Measurements from ENCODE around the gene ZNF438. TPM values are rescaled to one million over a fixed set of nuclear protein-coding genes. Genes with fewer than 3 reads are reported as not detected.
A peak's percentile ranks its signal among the peaks of the same experiment; 100 is the strongest.
"Not testable (repeated sequence)": the region's sequence is repeated elsewhere in the genome, so short reads cannot be mapped to it uniquely, and the experiment has no call there.

ZNF438 gene
- total RNA-seq, 1 experiment from 2014 or later = 4.3 TPM

- no peak for DNase-seq
- TF ChIP-seq, protein P1, sequence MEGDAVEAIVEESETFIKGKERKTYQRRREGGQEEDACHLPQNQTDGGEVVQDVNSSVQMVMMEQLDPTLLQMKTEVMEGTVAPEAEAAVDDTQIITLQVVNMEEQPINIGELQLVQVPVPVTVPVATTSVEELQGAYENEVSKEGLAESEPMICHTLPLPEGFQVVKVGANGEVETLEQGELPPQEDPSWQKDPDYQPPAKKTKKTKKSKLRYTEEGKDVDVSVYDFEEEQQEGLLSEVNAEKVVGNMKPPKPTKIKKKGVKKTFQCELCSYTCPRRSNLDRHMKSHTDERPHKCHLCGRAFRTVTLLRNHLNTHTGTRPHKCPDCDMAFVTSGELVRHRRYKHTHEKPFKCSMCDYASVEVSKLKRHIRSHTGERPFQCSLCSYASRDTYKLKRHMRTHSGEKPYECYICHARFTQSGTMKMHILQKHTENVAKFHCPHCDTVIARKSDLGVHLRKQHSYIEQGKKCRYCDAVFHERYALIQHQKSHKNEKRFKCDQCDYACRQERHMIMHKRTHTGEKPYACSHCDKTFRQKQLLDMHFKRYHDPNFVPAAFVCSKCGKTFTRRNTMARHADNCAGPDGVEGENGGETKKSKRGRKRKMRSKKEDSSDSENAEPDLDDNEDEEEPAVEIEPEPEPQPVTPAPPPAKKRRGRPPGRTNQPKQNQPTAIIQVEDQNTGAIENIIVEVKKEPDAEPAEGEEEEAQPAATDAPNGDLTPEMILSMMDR (IDR thresholded peaks at IDR 0.05; ENCODE audit: unreplicated experiment) = no peak
- intact Hi-C loops (cut with micrococcal nuclease; ENCODE audit: unreplicated experiment) = no loop called here
- H3K4me1 Mint-ChIP-seq (ENCODE audit: low read depth, unreplicated experiment) = peaks cover 9% of the 10 kb centered on the region
- no peaks in the 10 kb centered on the region for H3K27me3 Mint-ChIP-seq (ENCODE audit: unreplicated experiment)
- no TSS peak for BruUV-seq (replicated peaks)
- H3K27ac Mint-ChIP-seq (ENCODE audit: unreplicated experiment) = peak overlapping the region; percentile 88
- H3K4me3 Mint-ChIP-seq (ENCODE audit: low read depth, unreplicated experiment) = peak overlapping the region; percentile 51
- H3K36me3 Mint-ChIP-seq (ENCODE audit: insufficient read depth, unreplicated experiment) = no peaks in the 10 kb centered on the region
- CTCF ChIA-PET = interaction anchor here (0.6 to 0.9 kb wide), 3 partner anchors 20 to 266 kb away, joined by 3 to 5 read pairs (median 3); partner anchors contain the start of gene ZNF438
- H3K9me3 Mint-ChIP-seq (ENCODE audit: low read depth, unreplicated experiment) = no peaks in the 10 kb centered on the region
Measured at GRCh38 chr10:31051703-31052102, 20.0 kb upstream of the ZNF438 start.

DNA sequence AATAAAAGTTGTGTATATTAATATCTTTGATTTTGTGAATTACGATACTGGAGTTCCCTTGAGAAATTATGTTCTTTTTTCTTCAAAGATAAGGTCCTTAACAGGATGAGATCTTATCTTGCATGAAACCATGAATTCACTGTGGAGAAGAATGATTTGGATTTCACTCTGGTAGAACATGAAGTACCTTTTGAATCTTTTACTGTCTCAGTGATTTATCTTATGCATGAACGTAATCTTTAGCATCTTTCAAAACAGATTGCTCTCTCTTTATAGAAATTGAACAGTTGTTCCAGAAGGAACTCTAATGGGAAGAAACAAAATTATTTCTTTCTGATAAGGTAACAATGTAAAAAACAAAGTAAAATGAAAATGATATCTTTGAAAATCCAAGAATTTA lies 11.0 kb upstream of the ZNF438 start:
- no peak for DNase-seq
- Mint-ChIP-seq H3K9me3 (ENCODE audit: low read depth, unreplicated experiment) (no peaks in the 10 kb centered on the region), H3K27me3 (ENCODE audit: unreplicated experiment) (no peaks in the 10 kb centered on the region), H3K4me3 (ENCODE audit: low read depth, unreplicated experiment) (no peak overlapping the region), H3K4me1 (ENCODE audit: low read depth, unreplicated experiment) (peaks cover 10% of the 10 kb centered on the region), H3K36me3 (ENCODE audit: insufficient read depth, unreplicated experiment) (no peaks in the 10 kb centered on the region), H3K27ac (ENCODE audit: unreplicated experiment) (no peak overlapping the region)
- BruUV-seq (replicated peaks) = no TSS peak
- TF ChIP-seq, protein P1 (IDR thresholded peaks at IDR 0.05; ENCODE audit: unreplicated experiment) = no peak
- intact Hi-C loops (cut with micrococcal nuclease; ENCODE audit: unreplicated experiment) = no loop called here
- CTCF ChIA-PET = no interaction called here

DNA sequence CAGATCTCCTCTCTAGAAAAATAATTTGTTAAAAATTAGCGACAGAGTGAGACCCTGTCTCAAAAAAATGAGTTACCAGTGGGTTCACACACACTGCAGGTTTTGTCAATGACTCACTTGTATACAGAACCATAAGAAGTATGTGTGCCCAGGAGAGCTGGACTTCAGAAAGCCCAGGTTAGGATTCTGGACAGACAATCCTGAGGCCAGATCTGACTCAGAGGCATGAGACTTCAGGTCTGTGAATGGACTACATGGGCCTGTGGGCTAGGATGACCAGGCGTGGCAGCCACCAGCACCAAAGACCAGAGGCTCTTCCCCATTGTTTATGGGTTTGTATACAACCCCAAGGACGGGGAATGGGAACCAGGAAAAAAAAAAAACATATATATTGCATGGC lies 9.3 kb upstream of the ZNF438 start:
- CTCF ChIA-PET = no interaction called here
- TF ChIP-seq, protein P1 (IDR thresholded peaks at IDR 0.05; ENCODE audit: unreplicated experiment) = no peak
- no peaks in the 10 kb centered on the region for H3K27me3 Mint-ChIP-seq (ENCODE audit: unreplicated experiment)
- DNase-seq = no peak
- BruUV-seq (replicated peaks) = no TSS peak
- H3K4me3 Mint-ChIP-seq (ENCODE audit: low read depth, unreplicated experiment) = no peak overlapping the region
- peaks cover 3% of the 10 kb centered on the region for H3K9me3 Mint-ChIP-seq (ENCODE audit: low read depth, unreplicated experiment)
- intact Hi-C loops (cut with micrococcal nuclease; ENCODE audit: unreplicated experiment) = no loop called here
- H3K36me3 Mint-ChIP-seq (ENCODE audit: insufficient read depth, unreplicated experiment) = no peaks in the 10 kb centered on the region
- H3K4me1 Mint-ChIP-seq (ENCODE audit: low read depth, unreplicated experiment) = peaks cover 17% of the 10 kb centered on the region
- H3K27ac Mint-ChIP-seq (ENCODE audit: unreplicated experiment) = no peak overlapping the region

DNA sequence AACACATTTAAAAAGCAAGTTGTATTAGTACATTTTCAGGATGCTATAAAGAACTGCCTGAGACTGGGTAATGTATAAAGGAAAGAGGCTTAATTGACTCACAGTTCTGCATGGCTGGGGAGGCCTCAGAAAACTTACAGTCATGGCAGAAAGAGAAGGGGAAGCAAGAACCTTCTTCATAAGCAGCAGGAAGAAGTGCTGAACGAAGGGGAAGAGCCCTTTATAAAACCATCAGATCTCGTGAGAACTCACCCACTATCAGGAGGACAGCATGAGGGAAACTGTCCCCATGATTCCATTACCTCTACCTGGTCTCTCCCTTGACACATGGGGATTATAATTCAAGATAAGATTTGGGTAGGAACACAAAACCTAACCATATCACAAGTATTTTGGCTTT lies 7.3 kb upstream of the ZNF438 start:
- H3K27ac Mint-ChIP-seq (ENCODE audit: unreplicated experiment); H3K36me3 Mint-ChIP-seq (ENCODE audit: insufficient read depth, unreplicated experiment); CTCF ChIA-PET; DNase-seq; H3K27me3 Mint-ChIP-seq (ENCODE audit: unreplicated experiment); intact Hi-C loops (cut with micrococcal nuclease; ENCODE audit: unreplicated experiment); BruUV-seq (replicated peaks); H3K9me3 Mint-ChIP-seq (ENCODE audit: low read depth, unreplicated experiment); H3K4me3 Mint-ChIP-seq (ENCODE audit: low read depth, unreplicated experiment): not testable (repeated sequence)
- peaks cover 35% of the 10 kb centered on the region for H3K4me1 Mint-ChIP-seq (ENCODE audit: low read depth, unreplicated experiment)

DNA sequence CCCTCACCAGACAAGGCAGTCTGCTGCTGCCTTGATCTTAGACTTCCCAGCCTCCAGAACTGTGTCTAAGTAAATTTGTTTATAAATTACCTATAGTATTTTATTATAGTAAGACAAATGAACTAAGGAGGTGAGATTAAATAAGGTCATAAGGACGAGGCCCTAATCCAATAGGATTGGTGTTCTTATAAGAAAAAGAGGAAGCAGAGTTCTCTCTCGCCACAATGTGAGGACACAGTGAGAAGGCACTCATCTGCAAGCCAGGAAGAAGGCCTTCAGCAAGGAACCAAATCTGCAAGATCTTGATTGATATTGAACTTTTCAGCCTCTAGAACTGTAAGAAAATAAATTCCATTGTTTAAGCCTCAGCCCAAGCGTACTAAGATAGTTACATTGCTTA lies 6.1 kb upstream of the ZNF438 start:
- CTCF ChIA-PET = no interaction called here
- H3K27ac Mint-ChIP-seq (ENCODE audit: unreplicated experiment) = no peak overlapping the region
- peaks cover 37% of the 10 kb centered on the region for H3K4me1 Mint-ChIP-seq (ENCODE audit: low read depth, unreplicated experiment)
- TF ChIP-seq, protein P1 (IDR thresholded peaks at IDR 0.05; ENCODE audit: unreplicated experiment) = no peak
- H3K9me3 Mint-ChIP-seq (ENCODE audit: low read depth, unreplicated experiment) = peaks cover 3% of the 10 kb centered on the region
- BruUV-seq (replicated peaks) = no TSS peak
- no peaks in the 10 kb centered on the region for H3K27me3 Mint-ChIP-seq (ENCODE audit: unreplicated experiment)
- H3K36me3 Mint-ChIP-seq (ENCODE audit: insufficient read depth, unreplicated experiment) = peaks cover 1% of the 10 kb centered on the region
- intact Hi-C loops (cut with micrococcal nuclease; ENCODE audit: unreplicated experiment) = no loop called here
- H3K4me3 Mint-ChIP-seq (ENCODE audit: low read depth, unreplicated experiment) = no peak overlapping the region
- no peak for DNase-seq
